ENCODE data around the gene HHLA2.

Gene HHLA2

GRCh38 chr3:108345492-108346205 is 49.3 kb downstream of the HHLA2 start (continued):
- TF ChIP-seq, protein P1, sequence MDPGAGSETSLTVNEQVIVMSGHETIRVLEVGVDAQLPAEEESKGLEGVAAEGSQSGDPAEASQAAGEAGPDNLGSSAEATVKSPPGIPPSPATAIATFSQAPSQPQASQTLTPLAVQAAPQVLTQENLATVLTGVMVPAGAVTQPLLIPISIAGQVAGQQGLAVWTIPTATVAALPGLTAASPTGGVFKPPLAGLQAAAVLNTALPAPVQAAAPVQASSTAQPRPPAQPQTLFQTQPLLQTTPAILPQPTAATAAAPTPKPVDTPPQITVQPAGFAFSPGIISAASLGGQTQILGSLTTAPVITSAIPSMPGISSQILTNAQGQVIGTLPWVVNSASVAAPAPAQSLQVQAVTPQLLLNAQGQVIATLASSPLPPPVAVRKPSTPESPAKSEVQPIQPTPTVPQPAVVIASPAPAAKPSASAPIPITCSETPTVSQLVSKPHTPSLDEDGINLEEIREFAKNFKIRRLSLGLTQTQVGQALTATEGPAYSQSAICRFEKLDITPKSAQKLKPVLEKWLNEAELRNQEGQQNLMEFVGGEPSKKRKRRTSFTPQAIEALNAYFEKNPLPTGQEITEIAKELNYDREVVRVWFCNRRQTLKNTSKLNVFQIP (CRISPR knock-in tag; IDR thresholded peaks at IDR 0.05; ENCODE audit: borderline replicate concordance, low read depth): no peak

DNA sequence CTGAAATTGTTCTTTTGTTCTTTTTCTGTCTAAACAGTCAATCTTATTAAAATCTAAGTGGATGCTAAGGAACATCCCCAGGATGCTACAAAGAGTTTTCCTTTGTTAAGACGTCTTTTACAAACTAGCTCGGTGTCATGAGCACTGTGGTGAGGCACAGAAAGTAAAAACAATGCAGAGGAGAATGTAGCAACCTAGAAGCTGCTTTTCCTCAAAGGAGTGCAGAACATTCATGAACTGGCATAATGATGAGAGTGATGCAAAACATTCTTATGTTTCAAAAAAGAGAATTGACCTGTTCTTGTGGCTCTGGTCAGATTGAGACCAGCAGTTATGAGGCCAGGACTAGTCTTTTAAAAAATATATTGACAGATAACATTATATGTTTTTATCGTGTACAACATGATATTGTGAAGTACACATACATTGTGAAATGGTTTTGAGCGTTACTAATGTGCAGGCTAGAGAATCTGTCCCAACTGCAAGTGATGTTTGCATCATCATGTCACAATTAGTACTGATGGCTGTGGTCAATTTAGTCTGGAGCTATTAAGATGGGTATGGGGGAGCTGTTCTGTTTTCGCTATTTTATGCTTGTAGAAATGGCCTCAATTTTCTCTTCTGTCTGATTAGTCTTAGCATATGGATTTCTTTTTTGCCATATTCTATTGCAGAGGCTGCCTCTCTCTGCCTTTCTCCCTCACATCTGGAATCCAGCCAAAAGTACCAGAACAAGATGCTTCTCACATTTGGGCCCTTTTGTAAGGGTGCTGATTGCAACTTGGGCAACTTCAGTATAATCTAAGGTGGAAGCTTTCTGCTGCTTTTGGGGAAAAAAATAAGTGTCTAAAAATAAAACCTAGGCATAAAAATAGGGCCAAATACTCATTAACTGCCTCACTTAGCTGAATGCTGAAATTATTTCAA is 50.2 kb downstream of the HHLA2 start:
- ATAC-seq: no peak

DNA sequence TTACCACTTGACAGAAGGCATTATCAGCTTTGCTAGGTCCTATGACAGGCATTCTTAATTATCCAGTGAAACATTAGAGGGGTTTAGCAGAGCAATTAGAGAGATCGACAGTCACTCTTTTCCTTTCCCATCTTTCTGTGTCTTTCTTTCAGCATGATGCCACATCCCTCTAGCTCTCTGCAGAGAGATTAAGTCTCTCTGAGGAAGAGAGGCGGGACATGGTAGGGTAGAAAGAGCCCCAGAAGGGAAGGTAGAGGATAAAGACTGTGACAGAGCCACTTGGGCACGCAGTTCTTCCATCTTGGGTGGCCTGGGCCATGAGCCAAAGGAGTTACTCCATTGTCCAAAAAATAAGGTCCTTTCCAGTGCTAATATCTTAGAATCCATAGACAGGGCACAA is 55.8 kb downstream of the HHLA2 start:
- TF ChIP-seq ZFP30 (CRISPR knock-in tag; IDR thresholded peaks at IDR 0.05) (no peak), SNAI2 (CRISPR knock-in tag; IDR thresholded peaks at IDR 0.05) (no peak), ZFP3 (CRISPR knock-in tag; IDR thresholded peaks at IDR 0.05) (no peak), OSR1 (CRISPR knock-in tag; IDR thresholded peaks at IDR 0.05) (no peak), ZC3H10 (CRISPR knock-in tag; IDR thresholded peaks at IDR 0.05) (no peak), ZNF8 (CRISPR knock-in tag; IDR thresholded peaks at IDR 0.05) (no peak), CSDC2 (CRISPR knock-in tag; IDR thresholded peaks at IDR 0.05) (no peak), TCF4 (CRISPR knock-in tag; IDR thresholded peaks at IDR 0.05; ENCODE audit: borderline replicate concordance) (no peak), RARB (CRISPR knock-in tag; IDR thresholded peaks at IDR 0.05) (no peak), BACH2 (CRISPR knock-in tag; IDR thresholded peaks at IDR 0.05; ENCODE audit: borderline replicate concordance) (no peak), ISL1 (CRISPR knock-in tag; IDR thresholded peaks at IDR 0.05) (no peak), PPARA (CRISPR knock-in tag; IDR thresholded peaks at IDR 0.05; ENCODE audit: borderline replicate concordance) (no peak), GLIS3 (CRISPR knock-in tag; IDR thresholded peaks at IDR 0.05) (no peak), ZNF70 (CRISPR knock-in tag; IDR thresholded peaks at IDR 0.05) (no peak), TOX (CRISPR knock-in tag; IDR thresholded peaks at IDR 0.05; ENCODE audit: borderline replicate concordance) (no peak)
- TF ChIP-seq, protein P1 (CRISPR knock-in tag; IDR thresholded peaks at IDR 0.05; ENCODE audit: borderline replicate concordance, low read depth): no peak
- TF ChIP-seq, protein P2, sequence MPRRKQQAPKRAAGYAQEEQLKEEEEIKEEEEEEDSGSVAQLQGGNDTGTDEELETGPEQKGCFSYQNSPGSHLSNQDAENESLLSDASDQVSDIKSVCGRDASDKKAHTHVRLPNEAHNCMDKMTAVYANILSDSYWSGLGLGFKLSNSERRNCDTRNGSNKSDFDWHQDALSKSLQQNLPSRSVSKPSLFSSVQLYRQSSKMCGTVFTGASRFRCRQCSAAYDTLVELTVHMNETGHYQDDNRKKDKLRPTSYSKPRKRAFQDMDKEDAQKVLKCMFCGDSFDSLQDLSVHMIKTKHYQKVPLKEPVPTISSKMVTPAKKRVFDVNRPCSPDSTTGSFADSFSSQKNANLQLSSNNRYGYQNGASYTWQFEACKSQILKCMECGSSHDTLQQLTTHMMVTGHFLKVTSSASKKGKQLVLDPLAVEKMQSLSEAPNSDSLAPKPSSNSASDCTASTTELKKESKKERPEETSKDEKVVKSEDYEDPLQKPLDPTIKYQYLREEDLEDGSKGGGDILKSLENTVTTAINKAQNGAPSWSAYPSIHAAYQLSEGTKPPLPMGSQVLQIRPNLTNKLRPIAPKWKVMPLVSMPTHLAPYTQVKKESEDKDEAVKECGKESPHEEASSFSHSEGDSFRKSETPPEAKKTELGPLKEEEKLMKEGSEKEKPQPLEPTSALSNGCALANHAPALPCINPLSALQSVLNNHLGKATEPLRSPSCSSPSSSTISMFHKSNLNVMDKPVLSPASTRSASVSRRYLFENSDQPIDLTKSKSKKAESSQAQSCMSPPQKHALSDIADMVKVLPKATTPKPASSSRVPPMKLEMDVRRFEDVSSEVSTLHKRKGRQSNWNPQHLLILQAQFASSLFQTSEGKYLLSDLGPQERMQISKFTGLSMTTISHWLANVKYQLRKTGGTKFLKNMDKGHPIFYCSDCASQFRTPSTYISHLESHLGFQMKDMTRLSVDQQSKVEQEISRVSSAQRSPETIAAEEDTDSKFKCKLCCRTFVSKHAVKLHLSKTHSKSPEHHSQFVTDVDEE (CRISPR knock-in tag; IDR thresholded peaks at IDR 0.05): no peak
- TF ChIP-seq, protein P3, sequence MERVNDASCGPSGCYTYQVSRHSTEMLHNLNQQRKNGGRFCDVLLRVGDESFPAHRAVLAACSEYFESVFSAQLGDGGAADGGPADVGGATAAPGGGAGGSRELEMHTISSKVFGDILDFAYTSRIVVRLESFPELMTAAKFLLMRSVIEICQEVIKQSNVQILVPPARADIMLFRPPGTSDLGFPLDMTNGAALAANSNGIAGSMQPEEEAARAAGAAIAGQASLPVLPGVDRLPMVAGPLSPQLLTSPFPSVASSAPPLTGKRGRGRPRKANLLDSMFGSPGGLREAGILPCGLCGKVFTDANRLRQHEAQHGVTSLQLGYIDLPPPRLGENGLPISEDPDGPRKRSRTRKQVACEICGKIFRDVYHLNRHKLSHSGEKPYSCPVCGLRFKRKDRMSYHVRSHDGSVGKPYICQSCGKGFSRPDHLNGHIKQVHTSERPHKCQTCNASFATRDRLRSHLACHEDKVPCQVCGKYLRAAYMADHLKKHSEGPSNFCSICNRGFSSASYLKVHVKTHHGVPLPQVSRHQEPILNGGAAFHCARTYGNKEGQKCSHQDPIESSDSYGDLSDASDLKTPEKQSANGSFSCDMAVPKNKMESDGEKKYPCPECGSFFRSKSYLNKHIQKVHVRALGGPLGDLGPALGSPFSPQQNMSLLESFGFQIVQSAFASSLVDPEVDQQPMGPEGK (CRISPR knock-in tag; IDR thresholded peaks at IDR 0.05; ENCODE audit: borderline replicate concordance): no peak
- no peak for ATAC-seq

More for the DNA sequence above, 50.2 kb downstream of the HHLA2 start:
- TF ChIP-seq OSR1 (CRISPR knock-in tag; IDR thresholded peaks at IDR 0.05) (no peak), GLIS3 (CRISPR knock-in tag; IDR thresholded peaks at IDR 0.05) (no peak), ZFP3 (CRISPR knock-in tag; IDR thresholded peaks at IDR 0.05) (no peak), RARB (CRISPR knock-in tag; IDR thresholded peaks at IDR 0.05) (no peak), ZFP30 (CRISPR knock-in tag; IDR thresholded peaks at IDR 0.05) (no peak), BACH2 (CRISPR knock-in tag; IDR thresholded peaks at IDR 0.05; ENCODE audit: borderline replicate concordance) (no peak), PPARA (CRISPR knock-in tag; IDR thresholded peaks at IDR 0.05; ENCODE audit: borderline replicate concordance) (no peak), ARNTL (CRISPR knock-in tag; IDR thresholded peaks at IDR 0.05; ENCODE audit: borderline replicate concordance, low read depth) (no peak), ZC3H10 (CRISPR knock-in tag; IDR thresholded peaks at IDR 0.05) (no peak)
- TF ChIP-seq, protein P2 (CRISPR knock-in tag; IDR thresholded peaks at IDR 0.05): no peak

All from SK-N-SH treated with all-trans-retinoic acid at 6 μM for 48 hours (cell line).